Activated naive CD4-positive, alpha-beta T cell treated with anti-CD3 and anti-CD28 coated beads, Interleukin-2, amount 50 U/mL, for 72 hours (primary cell): ENCODE results near the gene SMYD5. TPM values are rescaled to one million over a fixed set of nuclear protein-coding genes. Genes with fewer than 3 reads are reported as not detected.
"Not testable (repeated sequence)": the region's sequence is repeated elsewhere in the genome, so short reads cannot be mapped to it uniquely, and the experiment has no call there.

ENCODE experiments used
- ATAC-seq, 2 donors: fragments of 150-1000 bp; cut with Tn5 transposase; 2 replicates each; pipeline ENCODE4 v1.10.0; 2021; ENCODE audit warnings: mild to moderate bottlenecking in 2 of 2, moderate library complexity in 2 of 2
- DNase-seq, 2 donors: peaks; one replicate each; pipeline ENCODE4 v3.0.0; 2021 to 2022; ENCODE audit warnings: low spot score in 2 of 2
- H3K27ac Mint-ChIP-seq, 2 donors: one replicate each; pipeline ENCODE4 v1.8.0; 2022; ENCODE audit warnings: mild to moderate bottlenecking in 2 of 2, mixed read lengths in 2 of 2
- H3K36me3 Mint-ChIP-seq, 2 donors: one replicate each; pipeline ENCODE4 v1.8.0; 2022; ENCODE audit warnings: mixed read lengths in 2 of 2
- H3K9me3 Mint-ChIP-seq, 2 donors: one replicate each; pipeline ENCODE4 v1.8.0; 2022; ENCODE audit warnings: mixed read lengths in 2 of 2
- total RNA-seq, 2 donors: library from RNA; stranded (reverse); gene quantifications; one replicate each; pipeline ENCODE4 v1.2.3, GENCODE V29; 2022

Gene SMYD5
- total RNA-seq, 2 donors from 2014 or later = 36.0 to 41.1 TPM

GRCh38 chr2:73197579-73197978 lies 16.5 kb upstream of the SMYD5 start:
- DNase-seq (no peak), ATAC-seq (no peak)
- Mint-ChIP-seq H3K27ac (no peak overlapping the region), H3K9me3 (no peaks in the 10 kb centered on the region), H3K36me3 (peaks cover 0 to 4% of the 10 kb centered on the region in 2 donors)

DNA sequence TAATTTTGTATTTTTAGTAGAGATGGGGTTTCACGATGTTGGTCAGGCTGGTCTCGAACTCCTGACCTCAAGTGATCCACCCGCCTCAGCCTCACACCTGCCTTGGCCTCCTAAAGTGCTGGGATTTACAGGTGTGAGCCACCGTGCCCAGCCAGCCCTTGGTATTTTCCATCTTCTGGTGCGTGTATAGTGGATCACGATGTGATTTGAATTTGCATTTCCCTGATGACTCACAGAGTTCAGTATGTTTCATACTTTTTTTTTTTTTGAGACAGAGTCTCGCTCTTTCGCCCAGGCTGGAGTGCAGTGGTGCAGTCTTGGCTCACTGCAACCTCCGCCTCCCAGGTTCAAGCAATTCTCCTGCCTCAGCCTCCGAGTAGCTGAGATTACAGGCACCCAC lies 13.8 kb upstream of the SMYD5 start:
- H3K36me3 Mint-ChIP-seq, H3K27ac Mint-ChIP-seq, DNase-seq, H3K9me3 Mint-ChIP-seq: not testable (repeated sequence)
- peak; percentile 51 to 74 for ATAC-seq

DNA sequence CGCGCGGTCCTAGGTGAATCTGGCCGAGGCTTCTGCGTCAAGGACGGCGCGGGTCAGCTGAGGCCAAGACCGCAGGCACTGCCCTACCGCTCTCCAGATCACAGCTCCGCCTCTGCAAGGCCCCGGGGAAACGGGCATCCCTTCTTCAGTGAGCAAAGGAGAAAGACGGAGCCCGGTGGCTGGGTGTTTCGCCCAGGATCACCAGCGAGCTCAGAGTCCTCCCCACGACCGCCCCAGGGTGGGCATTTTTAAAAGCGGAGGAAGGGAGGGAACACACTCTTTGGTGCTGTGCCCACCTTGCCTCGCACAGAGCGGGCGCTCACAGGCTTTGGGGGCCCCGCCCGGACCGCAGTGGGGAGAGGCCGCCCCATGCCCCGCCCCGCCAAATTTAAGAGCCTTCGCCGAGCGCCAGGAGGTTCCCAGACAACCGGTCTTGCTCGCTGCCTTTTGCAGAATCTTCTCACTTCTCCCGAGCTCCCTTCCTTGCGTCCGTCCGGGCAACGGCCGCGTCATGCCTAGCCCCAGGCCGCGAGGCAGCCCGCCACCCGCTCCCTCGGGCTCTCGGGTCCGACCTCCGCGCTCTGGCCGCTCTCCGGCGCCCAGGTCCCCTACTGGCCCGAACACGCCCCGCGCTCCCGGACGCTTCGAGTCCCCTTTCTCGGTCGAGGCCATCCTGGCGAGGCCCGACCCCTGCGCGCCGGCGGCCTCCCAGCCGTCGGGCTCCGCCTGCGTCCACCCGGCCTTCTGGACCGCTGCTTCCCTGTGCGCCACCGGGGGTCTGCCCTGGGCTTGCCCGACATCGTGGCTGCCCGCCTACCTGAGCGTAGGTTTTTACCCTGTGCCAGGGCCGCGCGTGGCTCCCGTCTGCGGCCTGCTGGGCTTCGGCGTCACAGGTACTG lies 11.6 kb upstream of the SMYD5 start, which contains the start of gene NOTO:
Gene NOTO, plus strand, starts transcription at position 419 of the 899 bp plus-strand sequence. Its CDS starts 93 bp downstream, at position 512.
- DNase-seq = peak in 1 of 2 donors; percentile 13
- ATAC-seq = peak; percentile 38 to 61
- H3K36me3 Mint-ChIP-seq = peaks cover 0 to 4% of the 10 kb centered on the region in 2 donors
- no peaks in the 10 kb centered on the region for H3K9me3 Mint-ChIP-seq
- no peak within 1 kb of the TSS for H3K27ac Mint-ChIP-seq

- Mint-ChIP-seq H3K36me3 (peaks cover 0 to 4% of the 10 kb centered on the region in 2 donors), H3K27ac (no peak overlapping the region), H3K9me3 (no peaks in the 10 kb centered on the region)
- ATAC-seq = peak; percentile 20 to 48
- DNase-seq = no peak
These were observed 10.9 kb upstream of the SMYD5 start for GRCh38 chr2:73203055-73203681.

DNA sequence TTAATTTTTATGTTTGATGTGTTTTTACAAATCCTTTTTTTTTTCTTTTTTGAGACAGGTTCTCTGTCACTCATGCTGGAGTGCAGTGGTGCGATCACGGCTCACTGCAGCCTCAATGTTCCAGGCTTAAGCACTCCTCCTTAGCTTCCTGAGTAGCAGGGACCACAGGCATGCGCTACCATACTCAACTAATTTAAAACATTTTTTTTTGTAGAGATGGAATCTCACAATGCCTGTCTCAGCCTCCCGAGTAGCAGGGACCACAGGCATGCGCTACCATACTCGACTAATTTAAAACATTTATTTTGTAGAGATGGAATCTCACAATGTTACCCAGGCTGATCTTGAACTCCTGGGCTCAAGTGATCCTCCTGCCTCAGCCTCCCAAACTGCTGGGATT lies 8.4 kb upstream of the SMYD5 start:
- H3K9me3 Mint-ChIP-seq = no peaks in the 10 kb centered on the region
- no peak for DNase-seq
- H3K27ac Mint-ChIP-seq = no peak overlapping the region
- ATAC-seq = no peak
- H3K36me3 Mint-ChIP-seq = peaks cover 0 to 4% of the 10 kb centered on the region in 2 donors

- Mint-ChIP-seq H3K9me3 (no peaks in the 10 kb centered on the region), H3K36me3 (no peaks in the 10 kb centered on the region), H3K27ac (no peak overlapping the region)
- ATAC-seq = no peak
- no peak for DNase-seq
These were observed 5.8 kb upstream of the SMYD5 start for GRCh38 chr2:73208258-73208657.

DNA sequence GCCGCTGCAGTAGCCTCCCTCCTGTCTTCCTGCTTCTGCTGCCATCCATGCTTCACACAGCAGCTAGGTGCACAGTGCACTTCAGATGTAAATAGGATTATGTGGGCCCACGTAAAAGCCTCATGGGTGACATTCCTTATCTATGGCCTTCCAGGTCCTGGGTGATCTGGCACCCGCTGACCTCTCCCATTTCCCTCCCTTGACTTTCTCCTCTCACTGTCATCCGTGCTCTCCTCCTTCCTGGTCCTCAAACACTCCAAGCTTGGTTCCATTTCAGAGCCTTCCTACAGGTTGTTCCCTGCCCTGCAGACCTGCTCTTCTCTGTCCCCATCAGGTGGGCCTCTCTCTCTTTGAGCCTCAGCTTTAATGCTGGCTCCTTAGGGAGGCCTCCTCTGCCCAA lies 4.0 kb upstream of the SMYD5 start:
- ATAC-seq = no peak
- H3K27ac Mint-ChIP-seq = no peak overlapping the region
- peaks cover 6 to 7% of the 10 kb centered on the region in 2 donors for H3K36me3 Mint-ChIP-seq
- no peak for DNase-seq
- no peaks in the 10 kb centered on the region for H3K9me3 Mint-ChIP-seq

DNA sequence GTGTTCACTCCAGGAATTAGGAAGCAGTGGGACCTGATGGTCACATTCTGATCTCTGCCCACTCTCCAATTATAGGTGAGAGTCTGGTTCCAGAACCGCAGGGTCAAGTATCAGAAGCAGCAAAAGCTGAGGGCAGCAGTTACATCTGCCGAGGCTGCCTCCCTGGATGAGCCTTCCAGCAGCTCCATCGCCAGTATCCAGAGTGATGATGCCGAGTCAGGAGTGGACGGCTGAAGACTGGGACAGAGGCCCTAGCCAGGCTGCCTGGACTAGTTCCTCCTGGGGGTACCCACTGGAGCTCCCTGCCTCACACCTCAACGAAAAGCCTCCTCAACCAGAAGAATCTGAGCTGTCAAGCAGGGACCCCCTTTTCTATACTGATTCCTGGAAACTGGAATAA lies 3.3 kb upstream of the SMYD5 start:
- ATAC-seq = no peak
- no peaks in the 10 kb centered on the region for H3K9me3 Mint-ChIP-seq

GRCh38 chr2:73212098-73212447 lies 2.0 kb upstream of the SMYD5 start:
- ATAC-seq (no peak), DNase-seq (no peak)
- H3K27ac Mint-ChIP-seq = no peak overlapping the region
- no peaks in the 10 kb centered on the region for H3K9me3 Mint-ChIP-seq
- peaks cover 6 to 7% of the 10 kb centered on the region in 2 donors for H3K36me3 Mint-ChIP-seq

More for the DNA sequence above, 3.3 kb upstream of the SMYD5 start:
- peaks cover 6 to 7% of the 10 kb centered on the region in 2 donors for H3K36me3 Mint-ChIP-seq
- H3K27ac Mint-ChIP-seq = no peak overlapping the region
- no peak for DNase-seq

DNA sequence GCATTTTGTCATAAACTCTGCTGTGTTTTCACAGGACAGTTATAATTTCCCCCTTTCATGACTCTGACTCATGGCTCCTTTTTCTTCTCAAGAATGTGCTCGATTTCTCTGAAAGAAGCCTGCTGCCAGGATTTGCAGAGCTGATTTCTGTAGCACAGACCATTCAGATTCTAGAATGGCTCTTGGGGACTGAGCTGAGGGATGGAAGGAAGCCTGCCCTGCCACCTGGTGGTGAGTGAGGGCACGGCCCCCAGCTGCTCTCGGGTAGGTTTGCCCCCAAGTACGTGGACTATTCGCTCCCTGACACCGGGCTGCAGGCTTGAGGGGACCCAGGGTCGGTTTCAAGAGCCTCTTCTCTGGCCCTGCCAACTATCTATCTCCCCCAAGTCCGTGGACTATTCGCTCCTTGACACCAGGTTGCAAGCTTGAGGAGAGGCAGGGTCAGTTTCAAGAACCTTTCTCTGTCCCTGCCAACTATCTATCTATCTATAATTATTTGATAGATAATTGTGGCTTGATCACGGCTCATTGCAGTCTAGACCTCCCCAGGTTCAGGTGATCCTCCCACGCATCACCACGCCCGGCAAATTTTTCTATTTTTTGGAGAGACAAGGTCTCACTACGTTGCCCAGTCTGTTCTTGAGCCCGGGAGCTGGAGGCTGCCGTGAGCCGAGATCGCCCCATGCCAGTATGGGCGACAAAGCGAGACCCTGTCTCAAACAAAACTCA lies 1.4 kb upstream of the SMYD5 start:
- ATAC-seq (peak; percentile 72 to 76), DNase-seq (peak; percentile 76 to 80)
- no peaks in the 10 kb centered on the region for H3K9me3 Mint-ChIP-seq
- H3K36me3 Mint-ChIP-seq = peaks cover 6 to 7% of the 10 kb centered on the region in 2 donors
- H3K27ac Mint-ChIP-seq = no peak overlapping the region

DNA sequence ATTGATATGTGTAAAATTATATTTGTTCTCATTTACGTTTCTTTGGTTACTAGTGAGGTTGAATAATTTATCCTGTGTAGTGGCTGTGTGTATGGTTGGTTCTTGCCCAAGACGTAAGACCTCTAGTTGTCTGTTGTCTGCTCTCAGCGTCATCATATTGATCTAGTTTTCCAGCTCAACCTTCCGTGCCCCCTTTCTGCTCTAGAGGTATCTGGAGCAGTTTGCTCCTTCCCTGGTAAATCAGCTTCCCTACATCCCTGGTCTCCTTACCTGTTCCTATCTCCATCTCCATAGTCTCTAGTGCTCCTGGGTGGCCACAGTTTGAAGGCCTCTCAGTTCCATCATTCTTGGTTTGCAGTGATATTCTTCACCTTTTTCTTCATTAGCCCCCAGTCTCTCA lies 1.2 kb downstream of the SMYD5 start:
- Mint-ChIP-seq H3K9me3 (no peaks in the 10 kb centered on the region), H3K36me3 (peaks cover 6 to 7% of the 10 kb centered on the region in 2 donors), H3K27ac (peak overlapping the region; percentile 41 to 97)
- ATAC-seq (no peak), DNase-seq (no peak)

DNA sequence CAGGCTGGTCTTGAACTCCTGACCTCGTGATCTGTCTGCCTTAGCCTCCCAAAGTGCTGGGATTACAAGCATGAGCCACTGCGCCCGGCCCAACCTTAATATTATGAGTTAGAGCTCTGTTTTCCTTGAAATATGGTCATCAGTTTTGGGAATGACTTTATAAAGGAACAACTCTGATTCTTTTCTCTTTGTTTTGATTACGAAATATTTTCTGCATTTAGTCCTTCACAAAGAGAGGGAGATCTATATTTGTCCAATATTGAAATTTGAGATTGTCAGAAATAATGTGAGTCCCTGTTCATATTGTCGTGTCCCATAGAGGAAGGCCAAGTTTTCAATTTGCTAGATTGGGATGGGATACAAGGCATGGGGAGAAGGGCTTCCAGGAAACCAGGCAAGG lies 3.1 kb downstream of the SMYD5 start:
- H3K9me3 Mint-ChIP-seq = no peaks in the 10 kb centered on the region
- peak overlapping the region in 1 of 2 donors; percentile 25 for H3K27ac Mint-ChIP-seq
- DNase-seq = no peak
- H3K36me3 Mint-ChIP-seq = peaks cover 6 to 7% of the 10 kb centered on the region in 2 donors
- no peak for ATAC-seq

DNA sequence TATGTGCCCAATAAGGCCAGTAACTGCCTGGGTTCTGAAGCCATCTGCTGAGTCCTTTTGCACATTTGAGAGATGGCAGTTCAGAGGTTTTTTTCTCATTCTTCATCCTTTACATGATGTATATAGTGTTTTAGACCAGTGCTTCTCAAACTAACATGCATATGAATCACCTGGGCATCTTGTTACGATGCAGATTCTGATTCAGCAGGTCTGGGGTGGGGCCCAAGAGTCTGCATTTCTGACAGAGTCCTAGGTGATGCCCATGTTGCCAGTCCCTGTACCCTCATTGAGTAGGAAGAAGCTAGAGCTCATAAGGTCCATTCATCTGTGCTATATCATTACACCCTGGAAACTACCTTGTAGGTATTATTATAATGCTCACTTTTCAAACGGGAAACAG lies 3.8 kb downstream of the SMYD5 start:
- Mint-ChIP-seq H3K9me3 (no peaks in the 10 kb centered on the region), H3K36me3 (peaks cover 6 to 7% of the 10 kb centered on the region in 2 donors), H3K27ac (no peak overlapping the region)
- no peak for ATAC-seq
- DNase-seq = no peak

- no peak for ATAC-seq
- H3K27ac Mint-ChIP-seq = no peak overlapping the region
- H3K9me3 Mint-ChIP-seq = no peaks in the 10 kb centered on the region
- H3K36me3 Mint-ChIP-seq = peaks cover 6 to 7% of the 10 kb centered on the region in 2 donors
- DNase-seq = no peak
These were observed 4.3 kb downstream of the SMYD5 start for GRCh38 chr2:73218298-73218697.

DNA sequence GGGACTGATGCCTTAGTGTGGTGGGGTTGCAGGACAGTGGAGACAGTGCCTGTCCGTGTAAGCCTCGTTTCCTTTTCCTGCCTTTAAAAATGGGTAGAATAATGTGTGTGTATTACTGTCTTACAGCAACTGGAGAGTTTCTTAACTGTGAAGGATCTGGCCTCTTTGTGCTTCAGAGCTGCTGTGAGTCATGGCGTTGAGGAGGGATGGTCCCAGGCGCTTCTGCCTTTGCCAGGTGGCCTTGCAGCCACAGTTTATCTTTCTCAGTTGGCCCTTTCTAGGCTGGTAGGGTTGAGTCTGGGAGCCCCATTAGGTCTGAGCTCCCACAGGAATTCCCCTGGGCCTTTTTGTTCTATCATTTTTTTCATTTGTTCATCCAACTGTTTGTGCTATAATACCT lies 9.8 kb downstream of the SMYD5 start:
- no peak for DNase-seq
- H3K27ac Mint-ChIP-seq = peak overlapping the region; percentile 57 to 72
- no peaks in the 10 kb centered on the region for H3K36me3 Mint-ChIP-seq
- H3K9me3 Mint-ChIP-seq = no peaks in the 10 kb centered on the region
- ATAC-seq = peak in 1 of 2 donors; percentile 45

GRCh38 chr2:73225513-73226360 lies 11.7 kb downstream of the SMYD5 start:
- H3K9me3 Mint-ChIP-seq = no peaks in the 10 kb centered on the region

More at GRCh38 chr2:73225513-73226360, 11.7 kb downstream of the SMYD5 start:
- no peaks in the 10 kb centered on the region for H3K36me3 Mint-ChIP-seq
- DNase-seq (no peak), ATAC-seq (no peak)
- H3K27ac Mint-ChIP-seq = peak overlapping the region; percentile 22 to 79
